ENCODE measurements around the gene VAV2. TPM values are rescaled to one million over a fixed set of nuclear protein-coding genes. Genes with fewer than 3 reads are reported as not detected.

Gene VAV2
- total RNA-seq, 1 experiment from 2014 or later, result 3.5 TPM

GRCh38 chr9:133996531-133997520 lies 4.7 kb upstream of the VAV2 start:
- H3K36me3 ChIP-seq (ENCODE audit: insufficient read depth, low read length), result no peaks in the 10 kb centered on the region
- H3K4me3 ChIP-seq (ENCODE audit: low read length), result no peak overlapping the region
- DNase-seq, result no peak
- H3K9me3 ChIP-seq (ENCODE audit: low read length), result no peaks in the 10 kb centered on the region
- H3K79me2 ChIP-seq (ENCODE audit: low read length), result no peaks in the 10 kb centered on the region
- H3K4me1 ChIP-seq (ENCODE audit: low read length), result peaks cover 10% of the 10 kb centered on the region
- no peaks in the 10 kb centered on the region for H3K27me3 ChIP-seq (ENCODE audit: low read length)
- no peak overlapping the region for H3K9ac ChIP-seq (ENCODE audit: low read length)
- no peak overlapping the region for H3K27ac ChIP-seq (ENCODE audit: low read length)
- no peak overlapping the region for H3K4me2 ChIP-seq (ENCODE audit: low read depth, low read length, poor library complexity, severe bottlenecking)
- no peak overlapping the region for H2AFZ ChIP-seq (ENCODE audit: low read length)
- H3K9me2 ChIP-seq (replicated peaks; ENCODE audit: insufficient read depth, low read length), result no peaks in the 10 kb centered on the region
- peaks cover 10% of the 10 kb centered on the region for H4K20me1 ChIP-seq (ENCODE audit: insufficient read depth, low read depth, low read length)

- no peak overlapping the region for H3K9ac ChIP-seq (ENCODE audit: low read length)
- no peaks in the 10 kb centered on the region for H3K36me3 ChIP-seq (ENCODE audit: insufficient read depth, low read length)
- H3K79me2 ChIP-seq (ENCODE audit: low read length), result no peaks in the 10 kb centered on the region
- H3K4me2 ChIP-seq (ENCODE audit: low read depth, low read length, poor library complexity, severe bottlenecking), result no peak overlapping the region
- H3K4me1 ChIP-seq (ENCODE audit: low read length), result peaks cover 14% of the 10 kb centered on the region
- no peak overlapping the region for H3K4me3 ChIP-seq (ENCODE audit: low read length)
- no peaks in the 10 kb centered on the region for H3K27me3 ChIP-seq (ENCODE audit: low read length)
- H3K9me3 ChIP-seq (ENCODE audit: low read length), result no peaks in the 10 kb centered on the region
- H3K27ac ChIP-seq (ENCODE audit: low read length), result no peak overlapping the region
- peak; percentile 61 for DNase-seq
- H3K9me2 ChIP-seq (replicated peaks; ENCODE audit: insufficient read depth, low read length), result no peaks in the 10 kb centered on the region
- H4K20me1 ChIP-seq (ENCODE audit: insufficient read depth, low read depth, low read length), result peaks cover 20% of the 10 kb centered on the region
- no peak overlapping the region for H2AFZ ChIP-seq (ENCODE audit: low read length)
These were observed 3.1 kb upstream of the VAV2 start for GRCh38 chr9:133995012-133995896.

GRCh38 chr9:133994353-133995011 lies 2.4 kb upstream of the VAV2 start:
- Histone ChIP-seq H2AFZ (ENCODE audit: low read length) (no peak overlapping the region), H3K36me3 (ENCODE audit: insufficient read depth, low read length) (no peaks in the 10 kb centered on the region), H3K9me3 (ENCODE audit: low read length) (no peaks in the 10 kb centered on the region), H3K4me3 (ENCODE audit: low read length) (no peak overlapping the region), H3K4me2 (ENCODE audit: low read depth, low read length, poor library complexity, severe bottlenecking) (no peak overlapping the region), H3K27ac (ENCODE audit: low read length) (no peak overlapping the region), H3K4me1 (ENCODE audit: low read length) (peaks cover 14% of the 10 kb centered on the region), H3K9me2 (replicated peaks; ENCODE audit: insufficient read depth, low read length) (no peaks in the 10 kb centered on the region), H3K9ac (ENCODE audit: low read length) (no peak overlapping the region), H4K20me1 (ENCODE audit: insufficient read depth, low read depth, low read length) (peaks cover 28% of the 10 kb centered on the region), H3K79me2 (ENCODE audit: low read length) (no peaks in the 10 kb centered on the region), H3K27me3 (ENCODE audit: low read length) (no peaks in the 10 kb centered on the region)
- DNase-seq, result peak; percentile 89

- H3K9me3 ChIP-seq (ENCODE audit: low read length), result no peaks in the 10 kb centered on the region
- H3K4me2 ChIP-seq (ENCODE audit: low read depth, low read length, poor library complexity, severe bottlenecking), result peak overlapping the region; percentile 97
- H3K27me3 ChIP-seq (ENCODE audit: low read length), result no peaks in the 10 kb centered on the region
- peaks cover 14% of the 10 kb centered on the region for H3K4me1 ChIP-seq (ENCODE audit: low read length)
- no peaks in the 10 kb centered on the region for H3K79me2 ChIP-seq (ENCODE audit: low read length)
- H3K9me2 ChIP-seq (replicated peaks; ENCODE audit: insufficient read depth, low read length), result no peaks in the 10 kb centered on the region
- peaks cover 28% of the 10 kb centered on the region for H4K20me1 ChIP-seq (ENCODE audit: insufficient read depth, low read depth, low read length)
- H3K36me3 ChIP-seq (ENCODE audit: insufficient read depth, low read length), result no peaks in the 10 kb centered on the region
- no peak overlapping the region for H3K27ac ChIP-seq (ENCODE audit: low read length)
- no peak overlapping the region for H2AFZ ChIP-seq (ENCODE audit: low read length)
- H3K9ac ChIP-seq (ENCODE audit: low read length), result peak overlapping the region; percentile 77
- H3K4me3 ChIP-seq (ENCODE audit: low read length), result peak overlapping the region; percentile 74; the same call in 1 of the 2 replicates
- no peak for DNase-seq
These were observed 1.6 kb upstream of the VAV2 start for GRCh38 chr9:133993635-133994253.

GRCh38 chr9:133992780-133993634 lies 883 bp upstream of the VAV2 start:
- Histone ChIP-seq H3K9me2 (replicated peaks; ENCODE audit: insufficient read depth, low read length) (no peaks in the 10 kb centered on the region), H3K36me3 (ENCODE audit: insufficient read depth, low read length) (no peaks in the 10 kb centered on the region), H3K4me2 (ENCODE audit: low read depth, low read length, poor library complexity, severe bottlenecking) (peak overlapping the region; percentile 97), H3K27ac (ENCODE audit: low read length) (no peak overlapping the region), H3K9me3 (ENCODE audit: low read length) (no peaks in the 10 kb centered on the region), H2AFZ (ENCODE audit: low read length) (peak overlapping the region; percentile 86), H3K4me1 (ENCODE audit: low read length) (peaks cover 14% of the 10 kb centered on the region), H3K79me2 (ENCODE audit: low read length) (no peaks in the 10 kb centered on the region), H4K20me1 (ENCODE audit: insufficient read depth, low read depth, low read length) (peaks cover 34% of the 10 kb centered on the region), H3K27me3 (ENCODE audit: low read length) (no peaks in the 10 kb centered on the region), H3K4me3 (ENCODE audit: low read length) (peak overlapping the region; percentile 74), H3K9ac (ENCODE audit: low read length) (peak overlapping the region; percentile 77)
- peak; percentile 90 for DNase-seq

- Histone ChIP-seq H3K79me2 (ENCODE audit: low read length) (no peaks in the 10 kb centered on the region), H3K27ac (ENCODE audit: low read length) (no peak overlapping the region), H3K9me3 (ENCODE audit: low read length) (no peaks in the 10 kb centered on the region), H3K9me2 (replicated peaks; ENCODE audit: insufficient read depth, low read length) (no peaks in the 10 kb centered on the region), H3K9ac (ENCODE audit: low read length) (peak overlapping the region; percentile 77), H2AFZ (ENCODE audit: low read length) (no peak overlapping the region), H3K36me3 (ENCODE audit: insufficient read depth, low read length) (no peaks in the 10 kb centered on the region), H3K4me3 (ENCODE audit: low read length) (peak overlapping the region; percentile 75), H3K27me3 (ENCODE audit: low read length) (no peaks in the 10 kb centered on the region), H3K4me1 (ENCODE audit: low read length) (peaks cover 14% of the 10 kb centered on the region), H3K4me2 (ENCODE audit: low read depth, low read length, poor library complexity, severe bottlenecking) (peak overlapping the region; percentile 97), H4K20me1 (ENCODE audit: insufficient read depth, low read depth, low read length) (peaks cover 45% of the 10 kb centered on the region)
- no peak for DNase-seq
These were observed 756 bp downstream of the VAV2 start for GRCh38 chr9:133991214-133991921.

All from Karpas-422 (cell line).